Measurements from ENCODE around the gene METTL21A.

Gene METTL21A

GRCh38 chr2:207625014-207625907 is at the start of gene METTL21A:
TSS of gene METTL21A (minus strand) at chr2:207625394. CDS start at chr2:207624375, 1,019 bp downstream.
- peaks cover 7% of the 10 kb centered on the region for H3K27me3 Mint-ChIP-seq (ENCODE audit: low read depth)

GRCh38 chr2:207674826-207675225 is 49.6 kb upstream of the METTL21A start:
- TF ChIP-seq CTCF (IDR thresholded peaks at IDR 0.05; ENCODE audit: unreplicated experiment in 3 of 3), result no peak
- Mint-ChIP-seq H3K36me3 (ENCODE audit: low read depth) (no peaks in the 10 kb centered on the region), H3K9me3 (no peaks in the 10 kb centered on the region), H3K27me3 (ENCODE audit: low read depth) (no peaks in the 10 kb centered on the region), H3K4me1 (peaks cover 7% of the 10 kb centered on the region), H3K4me3 (no peak overlapping the region), H3K27ac (no peak overlapping the region)

More at GRCh38 chr2:207625014-207625907, at the start of gene METTL21A:
- peak within 1 kb of the TSS; percentile 91 to 98 (median 96) for H3K27ac Mint-ChIP-seq
- peak; percentile 24 to 28 (median 24) for TF ChIP-seq CTCF (IDR thresholded peaks at IDR 0.05; ENCODE audit: unreplicated experiment in 3 of 3)
- no peaks in the 10 kb centered on the region for H3K9me3 Mint-ChIP-seq
- peak within 1 kb of the TSS; percentile 95 to 98 (median 97) for H3K4me3 Mint-ChIP-seq
- peaks cover 13% of the 10 kb centered on the region for H3K36me3 Mint-ChIP-seq (ENCODE audit: low read depth)
- H3K4me1 Mint-ChIP-seq, result peaks cover 24% of the 10 kb centered on the region

- H3K4me3 Mint-ChIP-seq, result no peak overlapping the region
- H3K27me3 Mint-ChIP-seq (ENCODE audit: low read depth), result no peaks in the 10 kb centered on the region
- no peak overlapping the region for H3K27ac Mint-ChIP-seq
- TF ChIP-seq CTCF (IDR thresholded peaks at IDR 0.05; ENCODE audit: unreplicated experiment in 3 of 3), result no peak
- H3K36me3 Mint-ChIP-seq (ENCODE audit: low read depth), result no peaks in the 10 kb centered on the region
- peaks cover 7% of the 10 kb centered on the region for H3K4me1 Mint-ChIP-seq
- H3K9me3 Mint-ChIP-seq, result no peaks in the 10 kb centered on the region
Observed at GRCh38 chr2:207674266-207674774, 49.1 kb upstream of the METTL21A start.

- Mint-ChIP-seq H3K4me1 (peaks cover 7% of the 10 kb centered on the region), H3K9me3 (no peaks in the 10 kb centered on the region), H3K27me3 (ENCODE audit: low read depth) (no peaks in the 10 kb centered on the region), H3K27ac (no peak overlapping the region), H3K4me3 (no peak overlapping the region), H3K36me3 (ENCODE audit: low read depth) (no peaks in the 10 kb centered on the region)
- no peak for TF ChIP-seq CTCF (IDR thresholded peaks at IDR 0.05; ENCODE audit: unreplicated experiment in 3 of 3)
Observed at GRCh38 chr2:207673431-207673830, 48.2 kb upstream of the METTL21A start.

- Mint-ChIP-seq H3K4me1 (no peaks in the 10 kb centered on the region), H3K27me3 (ENCODE audit: low read depth) (no peaks in the 10 kb centered on the region), H3K4me3 (no peak overlapping the region), H3K27ac (no peak overlapping the region), H3K36me3 (ENCODE audit: low read depth) (no peaks in the 10 kb centered on the region), H3K9me3 (no peaks in the 10 kb centered on the region)
- no peak for TF ChIP-seq CTCF (IDR thresholded peaks at IDR 0.05; ENCODE audit: unreplicated experiment in 3 of 3)
Observed at GRCh38 chr2:207670887-207671286, 45.7 kb upstream of the METTL21A start.
